RWPE1 (cell line): ENCODE measurements around the gene PRODH2.

Source experiments
- CTCF ChIA-PET: fragments of 350-600 bp; sonication (Branson Sonifier 250); formaldehyde crosslinking; extraction: SDS; loops from one replicate; lab custom pipeline; 2021; lab: Yijun Ruan, JAX
- POLR2A ChIA-PET: fragments of 400-600 bp; formaldehyde crosslinking; extraction: SDS; loops from one replicate; lab custom pipeline; 2020; ENCODE audit warnings: antibody characterized with exemption; ENCODE audit not compliant: low non-redundant PET; lab: Yijun Ruan, JAX
- DNase-seq: peaks from one replicate; pipeline ENCODE4 v3.0.0; 2012; ENCODE audit warnings: low spot score
- H3K27ac ChIP-seq: fragments of 450-650 bp; 2 replicates; pipeline ENCODE4 v1.5.1; 2017
- TF ChIP-seq, protein P1 (sequence below): fragments of 450-650 bp; conservative IDR thresholded peaks from 2 replicates; pipeline ENCODE4 v1.5.1; 2017; ENCODE audit warnings: low read depth, mild to moderate bottlenecking

PRODH2 gene

DNA sequence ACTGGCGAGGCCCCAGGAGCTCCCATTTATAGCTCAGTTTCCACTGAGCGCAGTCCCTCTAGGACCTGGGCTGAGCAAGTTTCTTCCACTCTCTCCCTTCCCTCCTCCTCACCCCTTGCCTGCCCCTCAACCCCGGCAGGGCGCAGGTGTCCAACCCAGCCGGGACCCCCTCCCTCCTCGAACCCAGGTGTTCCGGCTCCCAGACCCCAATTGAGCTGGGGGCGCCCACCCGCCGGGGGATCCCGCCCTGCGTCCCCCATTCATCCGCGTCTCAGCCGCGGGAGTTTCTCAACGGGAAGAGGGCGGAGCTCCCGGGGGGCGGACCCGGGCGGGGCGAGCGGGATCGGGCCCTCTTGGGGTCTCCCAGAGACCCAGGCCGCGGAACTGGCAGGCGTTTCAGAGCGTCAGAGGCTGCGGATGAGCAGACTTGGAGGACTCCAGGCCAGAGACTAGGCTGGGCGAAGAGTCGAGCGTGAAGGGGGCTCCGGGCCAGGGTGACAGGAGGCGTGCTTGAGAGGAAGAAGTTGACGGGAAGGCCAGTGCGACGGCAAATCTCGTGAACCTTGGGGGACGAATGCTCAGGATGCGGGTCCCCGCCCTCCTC, 44.0 kb upstream of the PRODH2 start, which contains the start of gene KIRREL2:
Gene KIRREL2, plus strand, starts transcription at position 366 of the 604 bp plus-strand sequence. Its CDS starts 209 bp downstream, at position 575.
- no peak for DNase-seq
- no peak within 1 kb of the TSS for H3K27ac ChIP-seq
- ChIA-PET CTCF (interaction anchor here (0.6 to 1.3 kb wide), 2 partner anchors 23 to 173 kb away, joined by 5 to 8 read pairs; no protein-coding TSS in a partner anchor), POLR2A (no interaction called here)
- TF ChIP-seq, protein P1, sequence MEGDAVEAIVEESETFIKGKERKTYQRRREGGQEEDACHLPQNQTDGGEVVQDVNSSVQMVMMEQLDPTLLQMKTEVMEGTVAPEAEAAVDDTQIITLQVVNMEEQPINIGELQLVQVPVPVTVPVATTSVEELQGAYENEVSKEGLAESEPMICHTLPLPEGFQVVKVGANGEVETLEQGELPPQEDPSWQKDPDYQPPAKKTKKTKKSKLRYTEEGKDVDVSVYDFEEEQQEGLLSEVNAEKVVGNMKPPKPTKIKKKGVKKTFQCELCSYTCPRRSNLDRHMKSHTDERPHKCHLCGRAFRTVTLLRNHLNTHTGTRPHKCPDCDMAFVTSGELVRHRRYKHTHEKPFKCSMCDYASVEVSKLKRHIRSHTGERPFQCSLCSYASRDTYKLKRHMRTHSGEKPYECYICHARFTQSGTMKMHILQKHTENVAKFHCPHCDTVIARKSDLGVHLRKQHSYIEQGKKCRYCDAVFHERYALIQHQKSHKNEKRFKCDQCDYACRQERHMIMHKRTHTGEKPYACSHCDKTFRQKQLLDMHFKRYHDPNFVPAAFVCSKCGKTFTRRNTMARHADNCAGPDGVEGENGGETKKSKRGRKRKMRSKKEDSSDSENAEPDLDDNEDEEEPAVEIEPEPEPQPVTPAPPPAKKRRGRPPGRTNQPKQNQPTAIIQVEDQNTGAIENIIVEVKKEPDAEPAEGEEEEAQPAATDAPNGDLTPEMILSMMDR, result no peak

DNA sequence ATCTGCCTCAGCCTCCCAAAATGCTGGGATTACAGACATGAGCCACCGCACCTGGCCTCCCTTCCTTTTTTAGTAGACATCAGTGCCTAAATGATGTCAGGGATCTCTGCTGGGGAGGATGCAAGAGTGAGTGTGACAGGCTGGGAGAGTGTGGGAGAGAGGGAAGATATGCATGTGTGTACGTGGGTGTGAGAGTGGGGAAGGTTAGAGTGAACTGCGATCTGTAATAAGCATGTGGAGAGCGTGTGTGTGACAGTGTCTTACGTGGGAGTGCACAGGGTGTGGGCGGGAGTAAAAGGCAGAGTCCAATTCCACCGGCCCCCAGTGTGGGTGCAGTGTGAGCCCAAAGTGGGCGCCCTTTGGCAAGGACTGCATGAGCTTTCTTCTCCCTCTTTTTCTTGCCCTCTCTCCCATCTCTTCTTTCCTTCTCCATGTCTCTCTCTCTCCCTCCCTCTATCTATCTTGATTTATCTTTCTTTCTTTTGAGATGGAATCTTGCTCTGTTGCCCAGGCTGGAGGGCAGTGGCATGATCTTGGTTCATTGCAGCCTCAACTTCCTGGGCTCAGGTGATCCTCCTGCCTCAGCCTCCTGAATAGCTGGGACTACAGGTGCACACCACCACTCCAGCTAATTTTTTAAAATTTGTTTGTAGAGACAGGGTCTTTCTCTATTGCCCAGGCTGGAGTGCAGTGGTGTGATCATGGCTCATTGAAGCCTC, 40.6 kb upstream of the PRODH2 start:
- TF ChIP-seq, protein P1, result no peak
- no peak overlapping the region for H3K27ac ChIP-seq
- ChIA-PET CTCF (interaction anchor here (0.6 kb wide), 1 partner anchor 73 kb away, joined by 4 read pairs; no protein-coding TSS in a partner anchor), POLR2A (no interaction called here)
- DNase-seq, result no peak

DNA sequence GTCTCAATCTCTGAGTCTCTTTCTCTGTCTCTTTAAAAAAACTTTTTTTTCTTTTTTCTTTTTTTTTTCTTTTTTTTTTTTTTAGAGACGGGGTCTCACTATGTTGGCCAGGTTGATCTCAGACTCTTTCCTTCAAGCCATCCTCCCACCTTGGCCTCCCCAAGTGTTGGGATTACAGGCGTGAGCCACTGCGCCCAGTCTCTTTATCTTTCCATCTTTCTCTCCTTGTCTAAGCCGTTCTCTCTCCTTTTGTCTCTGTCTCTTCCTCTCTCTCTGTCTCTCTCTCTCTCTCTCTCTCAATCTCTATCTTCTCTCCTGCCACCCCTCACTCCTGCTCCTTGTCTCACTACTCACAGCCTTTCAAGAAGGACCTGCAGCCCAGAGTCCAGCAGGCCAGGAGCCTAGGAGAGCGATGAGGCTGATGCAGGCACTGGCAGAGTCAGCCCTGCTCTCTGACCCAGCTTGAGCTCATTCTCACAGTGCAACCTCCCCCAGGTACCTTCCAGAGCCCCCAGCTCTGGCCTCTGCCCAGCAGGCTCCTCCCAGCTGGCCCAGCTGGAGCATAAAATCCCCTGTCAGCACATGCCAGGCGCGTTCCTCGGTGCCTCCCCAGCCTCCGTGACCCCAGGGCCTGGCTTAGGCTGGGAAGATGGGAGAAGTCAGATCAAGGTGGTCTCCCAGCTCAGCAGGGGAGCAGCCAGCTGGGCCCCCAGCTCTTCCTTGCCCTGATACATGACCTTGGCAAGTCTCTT, 39.6 kb upstream of the PRODH2 start, which contains the start of gene NPHS1:
Gene NPHS1, minus strand, starts transcription at position 476 of the 752 bp plus-strand sequence. CDS start 667 bp downstream, outside the sequence.
- no peak for DNase-seq
- no peak within 1 kb of the TSS for H3K27ac ChIP-seq
- ChIA-PET CTCF (no interaction called here), POLR2A (no interaction called here)
- TF ChIP-seq, protein P1, result no peak

DNA sequence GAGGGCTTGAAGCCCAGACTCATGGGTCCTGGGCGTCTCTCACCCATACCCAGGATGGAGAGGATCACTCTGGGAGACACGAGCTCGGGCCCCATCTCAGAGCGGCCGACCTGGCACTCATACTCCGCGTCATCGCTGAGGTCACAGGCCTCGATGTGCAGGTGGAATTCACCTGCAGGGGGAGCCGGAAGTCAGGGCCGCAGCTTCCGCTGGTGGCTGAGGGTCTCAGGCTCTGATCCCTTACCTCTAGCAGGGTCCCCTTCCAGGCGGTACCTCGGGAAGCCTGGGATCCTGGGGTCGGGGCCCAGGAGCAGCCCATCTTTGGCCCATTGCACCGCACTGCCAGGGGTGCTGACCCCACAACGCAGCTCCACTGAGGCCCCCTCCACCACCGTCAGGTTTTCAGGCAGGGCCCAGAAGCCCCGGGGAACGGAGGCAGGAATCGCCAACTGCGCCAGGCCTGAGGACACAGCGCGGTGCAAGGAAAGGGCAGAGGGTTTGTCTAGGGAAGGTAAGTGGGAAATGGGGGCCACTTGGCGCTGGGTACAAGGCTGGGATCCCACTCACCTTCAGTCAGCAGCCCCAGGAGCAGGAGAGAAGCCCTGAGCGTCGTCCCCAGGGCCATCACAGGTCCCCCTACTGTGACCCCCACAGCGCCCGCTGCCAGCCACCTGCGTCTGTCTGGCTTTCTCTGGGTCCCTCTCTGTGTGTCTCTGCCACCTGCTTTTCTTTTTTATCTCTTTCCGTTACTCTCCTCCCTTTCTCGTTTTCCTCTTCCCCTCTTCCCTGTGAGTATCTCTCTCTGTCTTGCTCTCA, 38.8 kb upstream of the PRODH2 start:
- DNase-seq, result no peak
- ChIA-PET POLR2A (no interaction called here), CTCF (interaction anchor here (0.6 to 0.7 kb wide), 3 partner anchors 18 to 640 kb away, joined by 3 to 8 read pairs (median 5); no protein-coding TSS in a partner anchor)
- H3K27ac ChIP-seq, result no peak overlapping the region
- TF ChIP-seq, protein P1, result no peak

DNA sequence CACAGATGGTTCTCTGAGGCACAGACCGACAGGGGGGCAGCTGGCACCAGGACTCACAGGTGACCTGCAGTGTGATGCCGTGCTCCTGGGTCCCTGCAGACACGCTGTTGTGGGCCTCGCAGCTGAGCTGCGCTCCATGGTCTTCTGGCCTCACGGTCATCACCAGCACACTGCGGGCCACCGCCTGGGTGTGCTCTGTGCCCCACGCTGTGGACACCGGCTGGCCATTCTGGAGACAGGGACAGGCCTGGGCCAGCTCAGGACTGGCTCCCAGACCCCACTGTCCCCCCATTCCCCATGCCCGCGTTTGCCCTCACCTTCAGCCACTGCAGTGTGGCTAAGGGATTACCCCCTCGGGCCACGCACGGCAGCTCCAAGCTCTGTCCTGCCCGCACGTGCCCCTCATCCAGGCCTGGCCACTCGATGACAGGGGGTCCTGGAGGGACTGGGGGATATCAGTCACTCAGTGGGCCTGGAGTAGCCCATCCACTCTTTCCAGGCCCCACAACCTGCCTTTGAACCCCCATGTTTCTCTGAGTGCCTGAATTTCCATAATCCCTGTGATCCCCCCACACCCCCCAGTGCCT, 36.4 kb upstream of the PRODH2 start:
- CTCF ChIA-PET, result interaction anchor here (1.1 kb wide), 1 partner anchor 20 kb away, joined by 3 read pairs; no protein-coding TSS in a partner anchor
- no peak overlapping the region for H3K27ac ChIP-seq
- TF ChIP-seq, protein P1, result no peak
- POLR2A ChIA-PET, result no interaction called here
- DNase-seq, result no peak
